Esophagus squamous epithelium (tissue), 5 donors: ENCODE data around the gene SEBOX. TPM values are rescaled to one million over a fixed set of nuclear protein-coding genes. Genes with fewer than 3 reads are reported as not detected.

Experiments
- DNase-seq: peaks from one replicate; lab custom pipeline; 2025; lab: John Stamatoyannopoulos, UW
- H3K27ac ChIP-seq, 4 donors: fragments of 200-600 bp; sonication (generic); one replicate each; pipeline ENCODE4 v1.5.1; 2016 to 2019; ENCODE audit warnings: mild to moderate bottlenecking in 1 of 4
- H3K27me3 ChIP-seq, 4 donors: fragments of 200-600 bp; sonication (generic); 1 replicate in 3 of 4; 2 replicates in 1 of 4; pipeline versions ENCODE4 v1.5.1 to v1.6.0; 2017 to 2021; ENCODE audit warnings: antibody characterized with exemption in 1 of 4
- H3K36me3 ChIP-seq, 3 donors: fragments of 200-600 bp; sonication (generic); one replicate each; pipeline ENCODE4 v1.5.1; 2016 to 2019
- H3K4me1 ChIP-seq, 3 donors: fragments of 200-600 bp; sonication (generic); one replicate each; pipeline ENCODE4 v1.5.1; 2017 to 2019
- H3K4me3 ChIP-seq, 4 donors: fragments of 200-600 bp; sonication (generic); 1 replicate in 3 of 4; 2 replicates in 1 of 4; pipeline ENCODE4 v1.5.1; 2016 to 2019; ENCODE audit warnings: mild to moderate bottlenecking in 2 of 4, moderate library complexity in 1 of 4
- H3K9me3 ChIP-seq, 3 donors: fragments of 200-600 bp; sonication (generic); one replicate each; pipeline ENCODE4 v1.5.1; 2016 to 2019
- CTCF ChIP-seq, 6 experiments: fragments of 450-650 bp in 4 of 6; fragments of 200-600 bp in 2 of 6; sonication (generic) in 2 of 6; IDR thresholded peaks; one replicate each; pipeline ENCODE4 v1.5.1; 2016 to 2019; ENCODE audit warnings: antibody characterized with exemption in 6 of 6, mild to moderate bottlenecking in 4 of 6, moderate library complexity in 4 of 6
- POLR2A ChIP-seq, 4 donors: fragments of 450-650 bp; IDR thresholded peaks; one replicate each; pipeline ENCODE4 v1.6.1; 2017; ENCODE audit warnings: antibody characterized with exemption in 4 of 4, mild to moderate bottlenecking in 4 of 4, moderate library complexity in 3 of 4
- WGBS, 2 donors: methylation state at CpG; one replicate each; pipeline ENCODE4 v1.1.5; 2018; 5-methylcytosine and 5-hydroxymethylcytosine counted together
- intact Hi-C: fragments of 100-400 bp; cut with DNase I; formaldehyde crosslinking; loops from one replicate; pipeline ENCODE4 v1.15.0; 2022
- total RNA-seq, 4 donors: library from RNA; depleted of rRNA; stranded (reverse); fragments of >200 nt; gene quantifications; one replicate each; pipeline ENCODE4 v1.1.0, GENCODE V29; 2016
- donor health status: DM: yes; HTN: yes; CAD: no.

The SEBOX gene
- not detected for total RNA-seq

GRCh38 chr17:28364665-28365363, at the start of gene SEBOX:
SEBOX (minus strand) TSS chr17:28365199; CDS start chr17:28365151, 48 bp downstream.
- Histone ChIP-seq H3K9me3 (no peaks in the 10 kb centered on the region), H3K36me3 (peaks cover 17 to 57% (median 25%) of the 10 kb centered on the region in 3 donors), H3K27me3 (no peaks in the 10 kb centered on the region), H3K4me3 (no peak within 1 kb of the TSS), H3K4me1 (no peaks in the 10 kb centered on the region), H3K27ac (no peak within 1 kb of the TSS)
- no peak for DNase-seq
- WGBS, 2 donors, result 89 to 90% methylated on average over 5 to 8 of the region's 13 CpGs
- TF ChIP-seq CTCF (IDR thresholded peaks at IDR 0.05), result no peak
- TF ChIP-seq POLR2A (IDR thresholded peaks at IDR 0.05), result no peak
- intact Hi-C loops, result no loop called here

GRCh38 chr17:28413804-28414203, 48.8 kb upstream of the SEBOX start:
- Histone ChIP-seq H3K9me3 (no peaks in the 10 kb centered on the region), H3K27me3 (peaks cover 0 to 32% (median 0%) of the 10 kb centered on the region in 4 donors), H3K36me3 (no peaks in the 10 kb centered on the region), H3K4me3 (no peak overlapping the region), H3K27ac (no peak overlapping the region), H3K4me1 (no peaks in the 10 kb centered on the region)
- TF ChIP-seq POLR2A (IDR thresholded peaks at IDR 0.05) (no peak), CTCF (IDR thresholded peaks at IDR 0.05) (no peak)
- WGBS, 2 donors, result 63 to 74% methylated on average over 7 of the region's 7 CpGs
- intact Hi-C loops, result no loop called here
- DNase-seq, result no peak

GRCh38 chr17:28412099-28412498, 47.1 kb upstream of the SEBOX start:
- 57 to 72% methylated on average over 3 of the region's 3 CpGs for WGBS, 2 donors
- no peak for DNase-seq
- TF ChIP-seq POLR2A (IDR thresholded peaks at IDR 0.05) (no peak), CTCF (IDR thresholded peaks at IDR 0.05) (no peak)

GRCh38 chr17:28407974-28408306, 42.9 kb upstream of the SEBOX start:
- peaks cover 12 to 37% (median 18%) of the 10 kb centered on the region in 3 donors for H3K4me1 ChIP-seq
- H3K9me3 ChIP-seq, result no peaks in the 10 kb centered on the region
- intact Hi-C loops, result no loop called here
- whole genome bisulfite sequencing, 2 donors, result 78 to 82% methylated on average over 1 of the region's 1 CpG
- H3K27me3 ChIP-seq, result peaks cover 0 to 4% (median 0%) of the 10 kb centered on the region in 4 donors
- TF ChIP-seq POLR2A (IDR thresholded peaks at IDR 0.05) (no peak), CTCF (IDR thresholded peaks at IDR 0.05) (no peak)
- DNase-seq, result no peak
- no peak overlapping the region for H3K4me3 ChIP-seq
- H3K36me3 ChIP-seq, result peaks cover 0 to 2% (median 0%) of the 10 kb centered on the region in 3 donors
- no peak overlapping the region for H3K27ac ChIP-seq

More at GRCh38 chr17:28412099-28412498, 47.1 kb upstream of the SEBOX start:
- no peaks in the 10 kb centered on the region for H3K9me3 ChIP-seq
- H3K27me3 ChIP-seq, result peaks cover 0 to 27% (median 0%) of the 10 kb centered on the region in 4 donors
- H3K36me3 ChIP-seq, result no peaks in the 10 kb centered on the region
- intact Hi-C loops, result no loop called here
- peaks cover 0 to 9% (median 2%) of the 10 kb centered on the region in 3 donors for H3K4me1 ChIP-seq
- no peak overlapping the region for H3K27ac ChIP-seq
- H3K4me3 ChIP-seq, result no peak overlapping the region

- H3K9me3 ChIP-seq, result no peaks in the 10 kb centered on the region
- H3K4me3 ChIP-seq, result no peak overlapping the region
- peaks cover 12 to 37% (median 18%) of the 10 kb centered on the region in 3 donors for H3K4me1 ChIP-seq
- DNase-seq, result no peak
- 64 to 67% methylated on average over 4 of the region's 5 CpGs for WGBS, 2 donors
- intact Hi-C loops, result no loop called here
- no peaks in the 10 kb centered on the region for H3K27me3 ChIP-seq
- peaks cover 0 to 7% (median 0%) of the 10 kb centered on the region in 3 donors for H3K36me3 ChIP-seq
- TF ChIP-seq CTCF (IDR thresholded peaks at IDR 0.05) (no peak), POLR2A (IDR thresholded peaks at IDR 0.05) (no peak)
- H3K27ac ChIP-seq, result no peak overlapping the region
Measured at GRCh38 chr17:28407130-28407973, 42.4 kb upstream of the SEBOX start.
